Vagina (tissue), 2 donors: ENCODE results near the gene PDE5A. TPM values are rescaled to one million over a fixed set of nuclear protein-coding genes. Genes with fewer than 3 reads are reported as not detected.

Experiments
- DNase-seq, 2 donors: peaks; one replicate each; pipeline ENCODE4 v3.0.0-alpha.2; 2017; ENCODE audit errors: extremely low spot score in 2 of 2
- H3K27ac ChIP-seq: fragments of 200-600 bp; sonication (generic); one replicate; pipeline ENCODE4 v1.5.1; 2019
- H3K27me3 ChIP-seq: fragments of 200-600 bp; sonication (generic); one replicate; pipeline ENCODE4 v1.5.1; 2019
- H3K36me3 ChIP-seq, 2 donors: fragments of 200-600 bp; sonication (generic); one replicate each; pipeline ENCODE4 v1.5.1; 2017 to 2019
- H3K4me1 ChIP-seq: fragments of 200-600 bp; sonication (generic); one replicate; pipeline ENCODE4 v1.5.1; 2019
- H3K4me3 ChIP-seq, 2 donors: fragments of 200-600 bp; sonication (generic); 1 replicate in 1 of 2; 2 replicates in 1 of 2; pipeline ENCODE4 v1.5.1; 2016 to 2019
- H3K9me3 ChIP-seq: fragments of 200-600 bp; sonication (generic); one replicate; pipeline ENCODE4 v1.5.1; 2019
- POLR2A ChIP-seq, 2 donors: fragments of 450-650 bp; IDR thresholded peaks; one replicate each; pipeline ENCODE4 v1.6.1; 2017; ENCODE audit warnings: antibody characterized with exemption in 2 of 2, mild to moderate bottlenecking in 2 of 2, moderate library complexity in 2 of 2
- POLR2AphosphoS5 ChIP-seq, 2 donors: sonication (generic); formaldehyde crosslinking; IDR thresholded peaks; one replicate each; pipeline ENCODE4 v1.9.0; 2017; ENCODE audit warnings: antibody characterized with exemption in 2 of 2, mild to moderate bottlenecking in 2 of 2, low read depth in 1 of 2; ENCODE audit not compliant: insufficient read depth in 1 of 2
- intact Hi-C: fragments of 100-400 bp; cut with DNase I; formaldehyde crosslinking; loops from one replicate; pipeline ENCODE4 v1.15.1; 2023
- total RNA-seq: library from RNA; depleted of rRNA; stranded (reverse); fragments of >200 nt; gene quantifications from one replicate; pipeline ENCODE4 v1.2.3, GENCODE V29; 2016
- TF ChIP-seq, protein P1 (sequence below), 3 experiments: fragments of 450-650 bp in 2 of 3; fragments of 200-600 bp in 1 of 3; sonication (generic) in 1 of 3; IDR thresholded peaks; one replicate each; pipeline ENCODE4 v1.5.1; 2017 to 2019; ENCODE audit warnings: antibody characterized with exemption in 3 of 3, mild to moderate bottlenecking in 2 of 3, moderate library complexity in 2 of 3

PDE5A gene
- total RNA-seq, 1 donor from 2014 or later: 23.1 TPM

DNA sequence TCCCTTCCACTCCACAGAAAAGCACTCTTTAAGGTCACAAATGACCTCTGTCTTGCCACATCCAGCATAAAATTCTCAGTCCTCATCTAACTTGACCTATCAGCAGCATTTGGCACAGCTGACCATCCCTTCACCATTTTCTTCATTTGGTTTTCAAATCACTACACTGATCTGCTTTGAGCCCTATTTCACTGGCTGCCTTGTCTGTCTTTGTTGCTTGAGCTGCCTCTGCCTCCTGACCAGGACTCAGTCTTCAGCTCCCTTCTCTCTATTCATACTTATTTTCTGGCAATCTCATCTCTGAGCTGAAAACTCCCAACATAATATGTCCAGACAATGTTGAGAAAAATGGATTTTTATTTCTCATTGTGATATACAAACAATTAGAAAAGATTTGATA is 27.7 kb upstream of the PDE5A start:
- Histone ChIP-seq H3K27me3 (no peaks in the 10 kb centered on the region), H3K27ac (no peak overlapping the region), H3K4me1 (no peaks in the 10 kb centered on the region), H3K9me3 (no peaks in the 10 kb centered on the region), H3K36me3 (no peaks in the 10 kb centered on the region), H3K4me3 (no peak overlapping the region)
- intact Hi-C loops: no loop called here
- TF ChIP-seq POLR2A (IDR thresholded peaks at IDR 0.05): no peak
- TF ChIP-seq, protein P1, sequence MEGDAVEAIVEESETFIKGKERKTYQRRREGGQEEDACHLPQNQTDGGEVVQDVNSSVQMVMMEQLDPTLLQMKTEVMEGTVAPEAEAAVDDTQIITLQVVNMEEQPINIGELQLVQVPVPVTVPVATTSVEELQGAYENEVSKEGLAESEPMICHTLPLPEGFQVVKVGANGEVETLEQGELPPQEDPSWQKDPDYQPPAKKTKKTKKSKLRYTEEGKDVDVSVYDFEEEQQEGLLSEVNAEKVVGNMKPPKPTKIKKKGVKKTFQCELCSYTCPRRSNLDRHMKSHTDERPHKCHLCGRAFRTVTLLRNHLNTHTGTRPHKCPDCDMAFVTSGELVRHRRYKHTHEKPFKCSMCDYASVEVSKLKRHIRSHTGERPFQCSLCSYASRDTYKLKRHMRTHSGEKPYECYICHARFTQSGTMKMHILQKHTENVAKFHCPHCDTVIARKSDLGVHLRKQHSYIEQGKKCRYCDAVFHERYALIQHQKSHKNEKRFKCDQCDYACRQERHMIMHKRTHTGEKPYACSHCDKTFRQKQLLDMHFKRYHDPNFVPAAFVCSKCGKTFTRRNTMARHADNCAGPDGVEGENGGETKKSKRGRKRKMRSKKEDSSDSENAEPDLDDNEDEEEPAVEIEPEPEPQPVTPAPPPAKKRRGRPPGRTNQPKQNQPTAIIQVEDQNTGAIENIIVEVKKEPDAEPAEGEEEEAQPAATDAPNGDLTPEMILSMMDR (IDR thresholded peaks at IDR 0.05): no peak
- TF ChIP-seq POLR2AphosphoS5 (IDR thresholded peaks at IDR 0.05; ENCODE audit: insufficient read depth in 1 of 2, low read depth in 1 of 2): no peak
- no peak for DNase-seq

DNA sequence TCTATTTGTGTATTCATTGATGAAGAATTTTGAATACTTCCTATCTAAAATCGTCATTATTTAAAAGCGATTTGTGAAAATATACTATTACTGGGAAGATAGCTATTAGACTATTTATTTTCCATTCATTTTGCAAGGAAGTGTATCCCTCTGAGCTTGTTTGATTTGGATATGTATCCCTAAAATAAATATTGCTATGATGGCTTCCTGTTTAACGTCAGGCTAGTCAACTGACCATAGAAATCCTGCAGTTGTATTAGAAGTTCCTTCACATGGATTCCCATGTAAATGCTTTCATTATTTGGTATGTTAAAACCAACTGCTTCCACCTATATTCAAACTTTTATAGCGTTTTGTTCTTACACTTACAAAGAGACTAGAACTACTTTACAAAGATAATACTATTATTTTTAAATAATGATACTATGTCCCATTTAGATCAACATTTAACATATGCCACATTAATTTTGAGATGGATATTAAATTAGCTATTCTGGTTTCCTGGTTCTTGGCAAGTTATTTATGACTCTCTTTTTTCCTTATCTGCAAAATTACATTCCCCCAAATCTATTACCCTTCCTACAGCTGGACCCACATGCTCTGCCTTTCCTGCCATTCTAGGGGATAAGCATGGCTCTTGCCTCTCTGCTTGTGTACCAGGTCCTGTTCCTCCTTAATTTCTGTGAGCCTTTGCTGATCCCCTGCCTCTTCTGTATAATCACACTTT is 26.7 kb upstream of the PDE5A start:
- Histone ChIP-seq H3K9me3 (no peaks in the 10 kb centered on the region), H3K27me3 (no peaks in the 10 kb centered on the region), H3K4me3 (no peak overlapping the region), H3K36me3 (no peaks in the 10 kb centered on the region), H3K4me1 (no peaks in the 10 kb centered on the region), H3K27ac (no peak overlapping the region)
- TF ChIP-seq, protein P1 (IDR thresholded peaks at IDR 0.05): no peak
- no peak for TF ChIP-seq POLR2A (IDR thresholded peaks at IDR 0.05)
- TF ChIP-seq POLR2AphosphoS5 (IDR thresholded peaks at IDR 0.05; ENCODE audit: insufficient read depth in 1 of 2, low read depth in 1 of 2): no peak
- DNase-seq: no peak
- intact Hi-C loops: no loop called here

GRCh38 chr4:119653990-119654389 is 25.4 kb upstream of the PDE5A start:
- intact Hi-C loops: no loop called here
- DNase-seq: no peak
- H3K4me1 ChIP-seq: no peaks in the 10 kb centered on the region
- H3K27ac ChIP-seq: no peak overlapping the region
- no peak overlapping the region for H3K4me3 ChIP-seq
- no peaks in the 10 kb centered on the region for H3K27me3 ChIP-seq
- no peaks in the 10 kb centered on the region for H3K9me3 ChIP-seq
- TF ChIP-seq POLR2A (IDR thresholded peaks at IDR 0.05) (no peak), POLR2AphosphoS5 (IDR thresholded peaks at IDR 0.05; ENCODE audit: insufficient read depth in 1 of 2, low read depth in 1 of 2) (no peak)
- TF ChIP-seq, protein P1 (IDR thresholded peaks at IDR 0.05): no peak
- H3K36me3 ChIP-seq: no peaks in the 10 kb centered on the region

GRCh38 chr4:119652998-119653397 is 24.4 kb upstream of the PDE5A start:
- Histone ChIP-seq H3K27ac (no peak overlapping the region), H3K9me3 (no peaks in the 10 kb centered on the region), H3K4me3 (no peak overlapping the region), H3K4me1 (no peaks in the 10 kb centered on the region), H3K27me3 (no peaks in the 10 kb centered on the region), H3K36me3 (no peaks in the 10 kb centered on the region)
- intact Hi-C loops: no loop called here
- DNase-seq: no peak
- TF ChIP-seq POLR2A (IDR thresholded peaks at IDR 0.05): no peak
- TF ChIP-seq POLR2AphosphoS5 (IDR thresholded peaks at IDR 0.05; ENCODE audit: insufficient read depth in 1 of 2, low read depth in 1 of 2): no peak
- TF ChIP-seq, protein P1 (IDR thresholded peaks at IDR 0.05): no peak

GRCh38 chr4:119648398-119648797 is 19.8 kb upstream of the PDE5A start:
- intact Hi-C loops: no loop called here
- Histone ChIP-seq H3K4me1 (no peaks in the 10 kb centered on the region), H3K27me3 (no peaks in the 10 kb centered on the region), H3K27ac (no peak overlapping the region), H3K9me3 (no peaks in the 10 kb centered on the region), H3K36me3 (no peaks in the 10 kb centered on the region), H3K4me3 (no peak overlapping the region)
- DNase-seq: no peak
- TF ChIP-seq POLR2AphosphoS5 (IDR thresholded peaks at IDR 0.05; ENCODE audit: insufficient read depth in 1 of 2, low read depth in 1 of 2) (no peak), POLR2A (IDR thresholded peaks at IDR 0.05) (no peak)
- TF ChIP-seq, protein P1 (IDR thresholded peaks at IDR 0.05): no peak
